GM18502 (cell line): ENCODE results near the gene CD300H.
A peak's percentile ranks its signal among the peaks of the same experiment; 100 is the strongest.

Experiments
- ATAC-seq: cut with Tn5 transposase; IDR thresholded peaks from one replicate; pipeline ENCODE4 v1.9.1; 2021; ENCODE audit warnings: mild to moderate bottlenecking; ENCODE audit not compliant: unreplicated experiment, poor library complexity

The CD300H gene

DNA sequence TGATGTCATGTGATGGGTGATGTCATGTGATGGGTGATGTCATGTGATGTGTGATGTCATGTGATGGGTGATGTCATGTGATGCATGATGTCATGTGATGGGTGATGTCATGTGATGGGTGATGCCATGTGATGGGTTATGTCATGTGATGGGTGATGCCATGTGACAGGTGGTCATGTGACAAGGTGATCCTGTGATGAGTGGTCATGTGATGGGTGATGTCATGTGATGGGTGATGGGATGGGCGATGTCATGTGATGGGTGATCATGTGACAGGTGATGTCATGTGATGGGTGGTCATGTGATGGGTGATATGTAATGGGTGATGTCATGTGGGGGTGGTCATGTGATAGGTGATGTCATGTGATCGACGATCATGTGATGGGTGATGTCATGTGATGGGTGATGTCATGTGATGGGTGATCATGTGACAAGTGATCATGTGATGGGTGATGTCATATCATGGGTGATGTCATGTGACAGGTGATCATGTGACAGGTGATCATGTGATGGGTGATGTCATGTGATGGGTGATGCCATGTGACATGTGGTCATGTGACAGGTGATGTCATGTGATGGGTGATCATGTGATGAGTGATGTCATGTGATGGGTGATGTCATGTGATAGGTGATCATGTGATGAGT is 53.2 kb downstream of the CD300H start:
- ATAC-seq: no peak

DNA sequence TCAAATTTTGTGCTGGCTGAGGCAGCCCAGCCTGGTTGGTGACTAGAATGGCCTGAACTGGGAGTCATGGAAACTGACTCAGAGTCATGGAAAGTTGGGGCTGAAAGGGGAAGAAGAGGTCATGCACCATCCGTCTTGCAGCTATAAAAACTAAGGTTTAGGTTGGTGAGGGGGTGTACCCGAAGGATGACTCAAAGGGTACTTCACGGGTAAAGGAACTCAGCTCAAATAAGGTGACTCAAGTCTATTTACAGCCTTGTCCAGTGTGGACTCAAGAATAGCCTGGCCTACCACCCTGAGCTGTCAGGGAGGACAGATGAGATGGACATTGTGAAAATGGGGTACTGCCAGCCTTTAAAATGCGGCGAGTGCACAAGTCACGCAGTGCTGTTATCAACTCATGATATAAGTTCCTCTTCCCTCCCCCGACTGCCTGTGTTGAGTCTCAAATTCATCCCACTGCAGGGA is 54.7 kb downstream of the CD300H start:
- peak; percentile 63 for ATAC-seq

DNA sequence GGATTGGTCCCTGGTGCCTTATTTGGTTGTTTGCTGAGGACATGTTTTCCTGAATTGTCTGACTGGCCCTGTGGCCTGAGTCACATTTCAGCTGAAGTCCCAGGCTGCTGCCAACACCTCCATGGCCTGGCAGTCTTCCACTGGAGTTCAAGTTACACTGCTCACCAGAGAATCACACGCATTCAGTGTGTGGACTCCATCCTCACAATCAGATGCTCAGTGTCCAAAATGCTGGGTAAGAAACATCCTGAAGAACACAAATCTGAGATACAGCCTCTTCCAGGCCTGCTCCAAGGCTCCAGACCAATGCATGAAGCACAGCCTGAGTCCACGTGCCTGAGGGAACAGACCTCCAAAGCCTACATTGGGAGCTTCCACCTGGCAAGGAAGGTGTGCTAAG is 55.3 kb downstream of the CD300H start:
- ATAC-seq: no peak
